CD4-positive, alpha-beta T cell treated with Interleukin-4 for 4 hours (primary cell): Measurements from ENCODE around the gene RIMS3.

Experiments used
- DNase-seq: peaks from one replicate; pipeline ENCODE4 v3.0.0-alpha.2; 2020

The RIMS3 gene

GRCh38 chr1:40628903-40629292 lies 36.6 kb downstream of the RIMS3 start:
- no peak for DNase-seq

- DNase-seq = peak; percentile 40
Measured at GRCh38 chr1:40627987-40628902, 37.2 kb downstream of the RIMS3 start.

DNA sequence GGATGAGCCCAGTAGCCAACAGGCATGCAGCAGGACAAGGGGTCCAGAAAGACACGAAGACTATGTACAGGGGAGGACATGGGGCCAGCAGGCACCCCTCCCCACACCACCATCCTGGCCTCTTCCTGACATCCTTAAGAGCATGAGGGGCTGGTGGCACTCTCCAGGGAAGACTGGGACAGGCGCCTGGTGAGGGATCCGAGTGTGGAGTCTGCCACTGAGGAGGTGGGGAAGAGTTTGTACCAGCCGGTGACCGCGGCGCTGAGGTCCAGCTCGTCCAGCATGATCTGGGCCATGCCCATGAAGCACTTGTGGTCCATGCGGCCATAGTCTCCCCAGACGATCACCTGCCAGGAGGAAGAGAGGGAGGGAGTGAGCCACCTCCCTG lies 39.1 kb downstream of the RIMS3 start:
- no peak for DNase-seq

- no peak for DNase-seq
Measured at GRCh38 chr1:40625476-40626382, 39.8 kb downstream of the RIMS3 start.

DNA sequence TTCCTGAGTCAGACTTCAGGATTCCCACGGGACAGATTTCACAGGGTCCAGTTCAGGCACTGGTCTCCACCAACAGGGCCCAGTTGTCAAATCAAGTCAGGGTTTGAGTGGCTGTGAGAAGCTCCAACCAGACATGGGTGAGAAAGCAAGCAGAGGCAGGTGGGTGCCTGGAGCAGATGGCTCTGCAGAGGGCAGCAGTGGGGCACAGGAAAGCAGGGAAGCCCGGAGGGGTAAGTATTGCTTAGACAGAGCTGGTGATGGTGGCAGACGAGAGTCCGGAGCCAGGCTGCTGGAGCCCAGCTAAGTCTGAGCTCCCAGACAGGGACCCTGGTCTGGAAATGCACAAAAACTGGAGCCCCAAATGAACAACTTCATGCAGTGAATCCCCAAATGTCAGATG lies 40.4 kb downstream of the RIMS3 start:
- no peak for DNase-seq

GRCh38 chr1:40622936-40623629 lies 42.4 kb downstream of the RIMS3 start:
- DNase-seq = no peak

- no peak for DNase-seq
Measured at GRCh38 chr1:40621821-40622450, 43.5 kb downstream of the RIMS3 start.

- no peak for DNase-seq
Measured at GRCh38 chr1:40620586-40621210, 44.8 kb downstream of the RIMS3 start.

GRCh38 chr1:40620150-40620549 lies 45.3 kb downstream of the RIMS3 start:
- no peak for DNase-seq

DNA sequence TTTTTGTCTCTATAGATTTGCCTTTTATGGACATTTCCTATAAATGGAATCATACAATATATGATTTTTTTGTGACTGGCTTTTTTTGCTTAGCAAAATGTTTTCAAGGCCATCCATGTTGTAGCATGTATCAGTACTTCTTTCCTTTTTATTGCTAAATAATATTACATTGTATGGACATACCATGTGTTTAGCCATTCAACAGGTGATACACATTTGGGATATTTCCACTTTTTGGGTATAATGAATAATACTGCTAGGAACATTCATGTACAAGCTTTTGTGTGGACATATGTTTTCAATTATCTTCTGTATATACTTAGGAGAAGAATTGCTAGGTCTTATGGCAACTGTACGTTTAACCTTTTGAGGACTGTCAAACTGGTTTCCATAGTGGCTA lies 47.4 kb downstream of the RIMS3 start:
- no peak for DNase-seq

DNA sequence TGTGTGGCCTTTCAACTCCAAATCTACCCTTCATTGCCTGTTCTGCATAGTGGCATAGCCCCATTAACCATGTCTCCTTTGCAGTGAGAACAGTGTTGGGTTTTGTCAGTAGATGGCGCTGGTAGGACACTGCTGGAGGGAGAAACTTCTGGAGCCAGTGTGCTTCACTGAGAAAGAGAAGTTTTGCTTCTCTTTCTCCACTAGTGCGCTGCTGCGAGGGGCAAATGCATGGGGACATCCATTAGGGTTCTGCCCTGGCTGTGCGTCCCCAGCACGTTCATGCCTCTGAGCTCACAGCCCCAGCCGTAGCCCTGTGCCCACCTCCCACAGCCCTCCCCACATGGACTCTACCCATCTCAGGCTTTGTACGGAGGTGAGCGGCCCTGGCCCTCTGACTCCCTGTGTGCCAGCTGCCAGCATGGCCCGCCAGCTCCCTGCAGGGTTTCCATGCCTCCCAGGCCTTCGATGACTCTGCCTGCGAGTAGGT lies 53.1 kb downstream of the RIMS3 start:
- peak; percentile 78 for DNase-seq

- no peak for DNase-seq
Measured at GRCh38 chr1:40610156-40610555, 55.3 kb downstream of the RIMS3 start.

- no peak for DNase-seq
Measured at GRCh38 chr1:40607921-40608320, 57.6 kb downstream of the RIMS3 start.

DNA sequence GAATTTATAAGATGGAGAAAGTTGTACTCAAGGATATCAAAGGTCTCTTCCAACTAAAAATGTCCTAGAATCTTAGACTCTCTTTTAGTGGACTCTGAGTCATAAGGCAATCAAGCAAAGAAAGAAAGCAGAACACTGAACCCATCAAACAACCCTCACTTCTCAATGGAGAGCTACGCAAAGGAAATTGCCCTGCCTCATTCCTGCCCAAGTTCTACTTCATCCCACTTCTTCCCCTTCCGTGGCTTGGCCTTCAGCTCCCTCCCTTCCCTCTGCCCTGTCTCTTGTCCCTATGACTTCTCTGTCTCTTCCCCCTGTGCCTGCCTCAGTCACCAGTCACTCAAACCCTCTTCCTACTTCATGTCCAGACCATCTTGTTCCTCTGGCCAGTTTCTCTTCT lies 58.5 kb downstream of the RIMS3 start:
- DNase-seq = no peak

- DNase-seq = no peak
Measured at GRCh38 chr1:40606194-40606593, 59.3 kb downstream of the RIMS3 start.

DNA sequence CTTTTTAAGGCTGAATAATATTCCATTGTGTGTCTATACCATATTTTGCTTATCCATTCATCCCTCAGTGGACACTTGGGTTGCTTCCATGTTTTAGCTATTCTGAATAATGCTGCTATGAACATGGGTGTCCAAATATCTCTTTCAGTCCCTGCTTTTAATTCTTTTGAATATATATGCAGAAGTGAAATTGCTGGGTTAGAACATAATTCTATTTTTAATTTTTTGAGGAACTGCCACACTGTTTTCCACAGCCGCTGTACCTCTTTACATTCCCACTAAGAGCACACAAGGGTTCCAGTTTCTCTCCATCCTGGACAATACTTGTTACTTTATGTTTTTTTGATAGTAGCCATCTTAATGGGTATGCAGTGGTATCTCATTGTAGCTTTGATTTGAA lies 65.6 kb downstream of the RIMS3 start:
- no peak for DNase-seq

- DNase-seq = no peak
Measured at GRCh38 chr1:40595623-40596022, 69.9 kb downstream of the RIMS3 start.

GRCh38 chr1:40594187-40594531 lies 71.3 kb downstream of the RIMS3 start:
- DNase-seq = no peak

DNA sequence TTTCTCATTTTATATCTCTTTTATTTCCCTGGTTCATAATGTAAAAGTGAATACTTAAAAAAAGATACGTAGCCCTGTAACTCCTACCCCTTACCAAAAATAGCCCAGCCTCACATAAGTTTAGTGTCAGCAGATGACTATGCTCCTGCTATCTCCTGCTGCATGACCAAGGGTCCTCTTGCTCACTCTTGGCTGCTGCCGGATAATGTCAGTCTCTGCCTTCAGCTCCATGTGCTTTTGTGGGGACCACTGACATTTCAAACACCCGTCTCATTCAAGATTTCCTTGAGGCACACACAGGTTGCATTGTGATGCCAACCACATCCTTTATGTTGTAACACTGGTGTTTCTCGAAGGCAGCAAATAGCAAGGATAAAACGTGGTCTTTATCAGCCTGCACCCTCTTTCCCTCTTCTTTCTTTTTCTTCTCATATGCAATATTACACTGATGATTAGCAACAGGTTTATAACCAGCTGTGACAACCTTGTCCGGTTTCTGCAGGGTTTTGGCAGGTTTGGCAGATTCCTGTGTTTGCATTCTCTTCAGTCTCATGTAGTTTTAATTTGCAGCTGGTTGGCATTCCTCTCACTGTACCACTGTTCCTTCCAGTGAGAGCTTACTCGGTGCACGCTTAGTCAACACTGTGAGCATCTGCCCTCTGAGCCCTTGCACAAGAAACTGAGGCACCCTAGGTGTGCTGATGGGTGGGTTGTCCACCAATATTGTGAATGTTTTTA lies 71.9 kb downstream of the RIMS3 start:
- no peak for DNase-seq

DNA sequence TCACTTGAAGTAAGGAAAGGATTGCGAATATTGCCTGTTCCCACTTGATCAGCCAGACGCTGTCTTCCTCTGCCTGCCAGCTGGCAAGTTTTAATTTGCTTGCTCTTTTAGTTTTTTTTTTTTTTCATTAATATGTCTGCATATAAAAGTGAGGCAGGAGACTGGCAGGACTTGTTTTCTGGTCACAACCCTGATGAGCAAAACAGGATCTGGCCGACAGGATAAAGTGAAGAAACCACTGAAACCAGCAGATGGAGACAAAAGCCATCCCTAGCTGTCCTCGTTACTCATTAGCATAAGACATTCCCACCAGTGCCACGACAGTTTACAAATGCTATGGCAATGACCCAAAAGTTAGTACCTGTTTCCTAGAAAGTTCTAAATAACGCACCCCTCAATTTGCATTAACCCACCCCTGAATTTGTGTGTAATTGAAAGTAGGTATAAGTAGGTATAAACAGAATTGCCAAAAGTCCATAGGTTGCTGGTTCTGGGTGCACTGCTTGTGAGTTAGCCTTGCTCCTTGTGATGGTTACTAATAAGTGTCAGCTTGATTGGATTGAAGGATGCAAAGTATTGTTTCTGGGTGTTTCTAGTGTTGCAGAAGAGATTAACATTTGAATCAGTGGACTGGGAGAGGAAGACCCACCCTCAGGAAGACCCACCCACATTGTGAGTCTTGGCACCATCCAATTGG lies 73.2 kb downstream of the RIMS3 start:
- peak; percentile 11 for DNase-seq

GRCh38 chr1:40588586-40588985 lies 76.9 kb downstream of the RIMS3 start:
- no peak for DNase-seq
